ENCODE data around the gene RANBP9. TPM values are rescaled to one million over a fixed set of nuclear protein-coding genes. Genes with fewer than 3 reads are reported as not detected.

RANBP9 gene
- total RNA-seq, 1 donor from 2014 or later: 13.5 TPM

GRCh38 chr6:13741365-13741764 is 29.7 kb upstream of the RANBP9 start:
- DNase-seq (ENCODE audit: low read depth): no peak
- no peak overlapping the region for H3K4me3 ChIP-seq (ENCODE audit: low read depth, low read length)
- TF ChIP-seq CTCF (conservative IDR thresholded peaks at IDR 0.05; ENCODE audit: low read depth, low read length): no peak

GRCh38 chr6:13735031-13735430 is 23.4 kb upstream of the RANBP9 start:
- no peak for DNase-seq (ENCODE audit: low read depth)
- H3K4me3 ChIP-seq (ENCODE audit: low read depth, low read length): no peak overlapping the region
- TF ChIP-seq CTCF (conservative IDR thresholded peaks at IDR 0.05; ENCODE audit: low read depth, low read length): no peak

- peak; percentile 66 for DNase-seq (ENCODE audit: low read depth)
- H3K4me3 ChIP-seq (ENCODE audit: low read depth, low read length): peak overlapping the region; percentile 30
Observed at GRCh38 chr6:13733178-13733887, 21.7 kb upstream of the RANBP9 start.

GRCh38 chr6:13730704-13731103 is 19.1 kb upstream of the RANBP9 start:
- DNase-seq (ENCODE audit: low read depth): no peak
- no peak overlapping the region for H3K4me3 ChIP-seq (ENCODE audit: low read depth, low read length)
- TF ChIP-seq CTCF (conservative IDR thresholded peaks at IDR 0.05; ENCODE audit: low read depth, low read length): no peak

More at GRCh38 chr6:13733178-13733887, 21.7 kb upstream of the RANBP9 start:
- TF ChIP-seq CTCF (conservative IDR thresholded peaks at IDR 0.05; ENCODE audit: low read depth, low read length): no peak

- no peak for DNase-seq (ENCODE audit: low read depth)
- no peak for TF ChIP-seq CTCF (conservative IDR thresholded peaks at IDR 0.05; ENCODE audit: low read depth, low read length)
- no peak overlapping the region for H3K4me3 ChIP-seq (ENCODE audit: low read depth, low read length)
Observed at GRCh38 chr6:13729891-13730290, 18.3 kb upstream of the RANBP9 start.

GRCh38 chr6:13725570-13725969 is 13.9 kb upstream of the RANBP9 start:
- DNase-seq (ENCODE audit: low read depth): no peak
- TF ChIP-seq CTCF (conservative IDR thresholded peaks at IDR 0.05; ENCODE audit: low read depth, low read length): no peak
- H3K4me3 ChIP-seq (ENCODE audit: low read depth, low read length): no peak overlapping the region

- DNase-seq (ENCODE audit: low read depth): no peak
- H3K4me3 ChIP-seq (ENCODE audit: low read depth, low read length): no peak overlapping the region
- TF ChIP-seq CTCF (conservative IDR thresholded peaks at IDR 0.05; ENCODE audit: low read depth, low read length): no peak
Observed at GRCh38 chr6:13725052-13725451, 13.4 kb upstream of the RANBP9 start.
